Measurements from ENCODE around the gene PRIMA1.

GRCh38 chr14:93701562-93701961, 86.7 kb downstream of the PRIMA1 start:
- TF ChIP-seq TARDBP (IDR thresholded peaks at IDR 0.05; ENCODE audit: borderline replicate concordance) (no peak), POLR2A (IDR thresholded peaks at IDR 0.05; ENCODE audit: low read depth, low read length) (no peak), CTCF (IDR thresholded peaks at IDR 0.05 in 2 of 3, conservative IDR thresholded peaks at IDR 0.05 in 1 of 3; ENCODE audit: control insufficient read depth in 2 of 3, extremely low read depth in 1 of 3, insufficient read depth in 1 of 3, low read depth in 3 of 3, low read length in 3 of 3) (no peak), BCLAF1 (IDR thresholded peaks at IDR 0.05) (no peak)

All from GM12878 (cell line).